ENCODE data around the gene CNTNAP3.
"Not testable (repeated sequence)": the region's sequence is repeated elsewhere in the genome, so short reads cannot be mapped to it uniquely, and the experiment has no call there.

CNTNAP3 gene

DNA sequence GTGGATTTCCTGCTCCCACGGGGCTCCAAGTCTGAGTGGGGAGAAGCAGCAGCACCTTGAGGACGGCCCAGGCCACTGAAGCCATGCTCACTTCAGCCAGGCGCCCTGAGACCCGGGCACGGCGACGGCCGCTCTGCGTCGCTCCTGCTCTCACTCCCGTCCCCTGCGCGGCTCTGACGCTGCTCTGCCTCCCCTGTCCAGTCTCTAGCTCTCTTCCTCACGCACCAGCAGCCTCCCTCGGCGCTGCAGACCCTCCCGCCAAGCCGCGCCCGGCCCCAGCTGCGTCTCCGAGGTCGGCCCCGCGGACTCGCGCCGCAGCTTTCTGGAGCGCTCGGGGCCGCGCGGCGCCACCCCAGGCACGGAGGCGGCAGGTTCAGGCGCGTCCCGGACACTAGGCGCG lies at the start of gene CNTNAP3:
CNTNAP3 (minus strand) TSS at position 188 of the 400 bp plus-strand sequence; CDS start at position 85, 103 bp downstream.
- not testable (repeated sequence) for H3K4me1 Mint-ChIP-seq (ENCODE audit: low read depth); H3K4me3 Mint-ChIP-seq; H3K36me3 Mint-ChIP-seq; H3K27ac Mint-ChIP-seq; H3K9me3 Mint-ChIP-seq (ENCODE audit: low read depth); H3K27me3 Mint-ChIP-seq

DNA sequence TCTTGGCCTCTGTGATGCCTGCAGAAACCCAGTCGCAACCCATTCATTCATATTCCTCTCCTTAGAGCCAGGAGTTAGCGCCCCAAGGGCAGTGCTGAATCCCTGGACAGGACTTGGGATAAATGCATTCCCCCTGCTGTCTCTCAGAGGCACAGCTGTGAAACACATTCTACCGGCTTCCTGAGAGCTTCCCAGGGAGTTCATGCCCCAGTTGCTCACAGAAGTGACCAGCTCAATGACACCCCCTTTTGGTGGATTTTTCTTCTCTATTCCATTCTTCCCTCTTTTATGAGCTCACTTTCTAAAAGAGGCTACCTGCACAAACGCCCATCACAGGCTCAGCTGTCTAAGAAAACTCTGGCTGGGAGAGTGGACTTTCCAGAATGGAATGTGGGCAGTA lies 8.0 kb downstream of the CNTNAP3 start:
- H3K27ac Mint-ChIP-seq; H3K4me3 Mint-ChIP-seq; H3K27me3 Mint-ChIP-seq; H3K36me3 Mint-ChIP-seq; H3K9me3 Mint-ChIP-seq (ENCODE audit: low read depth); H3K4me1 Mint-ChIP-seq (ENCODE audit: low read depth): not testable (repeated sequence)

DNA sequence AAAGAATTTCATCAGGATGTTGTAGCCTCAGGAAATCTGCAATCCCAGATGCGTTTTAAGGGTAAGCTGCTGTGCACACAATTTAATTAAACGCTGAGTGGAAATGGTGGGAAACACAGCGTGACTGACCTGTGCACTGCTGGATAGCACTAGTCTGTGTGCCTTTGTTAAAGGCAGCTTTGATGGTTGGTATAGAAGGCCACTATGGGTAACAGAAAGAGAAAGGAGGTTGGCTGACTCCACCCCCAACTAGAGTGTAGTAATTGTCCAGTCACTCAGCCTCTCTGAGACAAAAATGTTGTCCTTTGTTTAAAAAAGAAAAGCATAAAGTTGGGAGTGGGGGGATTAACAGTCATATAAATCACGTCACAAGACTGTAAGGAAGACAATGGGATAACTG lies 45.5 kb downstream of the CNTNAP3 start:
- not testable (repeated sequence) for H3K27me3 Mint-ChIP-seq; H3K27ac Mint-ChIP-seq; H3K4me1 Mint-ChIP-seq (ENCODE audit: low read depth); H3K36me3 Mint-ChIP-seq; H3K4me3 Mint-ChIP-seq; H3K9me3 Mint-ChIP-seq (ENCODE audit: low read depth)

DNA sequence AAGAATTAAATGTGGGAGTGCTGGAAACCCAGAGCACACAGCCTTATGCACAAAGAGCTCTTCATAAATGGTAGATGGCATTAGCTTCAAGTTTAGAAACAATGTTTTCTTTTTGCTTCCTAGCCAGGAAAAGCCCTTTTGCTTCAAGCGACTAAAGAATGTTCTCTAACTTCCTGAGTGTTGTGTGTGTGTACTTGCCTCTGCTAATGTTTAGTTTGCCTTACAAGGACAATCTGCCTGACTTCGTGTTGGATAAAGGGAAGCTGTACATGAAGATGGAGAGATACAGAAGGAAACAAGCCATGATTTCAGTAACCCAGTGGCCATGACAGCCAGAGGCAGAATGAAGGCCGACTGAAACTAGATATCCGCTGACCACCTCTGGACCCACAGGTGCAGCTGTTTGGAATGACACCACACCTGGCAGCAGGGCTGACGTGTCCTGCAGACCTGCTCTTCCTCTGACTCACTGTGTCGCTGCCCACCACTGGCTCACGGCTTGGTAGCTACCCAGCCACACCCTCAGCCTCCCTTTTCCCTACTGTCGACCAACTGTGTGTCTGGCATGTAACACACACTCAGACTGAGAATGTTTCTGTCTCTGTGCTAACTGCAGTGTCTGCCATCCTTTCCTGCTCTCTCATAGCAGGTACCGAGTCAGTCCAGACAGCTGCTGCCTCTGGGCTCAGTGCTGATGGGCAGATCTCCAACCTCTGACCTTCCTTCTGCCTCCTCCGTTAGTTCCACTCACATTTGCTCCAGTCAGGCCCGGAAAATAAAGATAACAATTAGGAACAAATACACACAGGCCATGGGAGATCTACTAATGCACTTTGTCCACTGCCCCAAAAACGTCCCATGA lies 55.6 kb downstream of the CNTNAP3 start:
- not testable (repeated sequence) for H3K4me3 Mint-ChIP-seq; H3K9me3 Mint-ChIP-seq (ENCODE audit: low read depth); H3K27ac Mint-ChIP-seq; H3K4me1 Mint-ChIP-seq (ENCODE audit: low read depth); H3K36me3 Mint-ChIP-seq; H3K27me3 Mint-ChIP-seq

DNA sequence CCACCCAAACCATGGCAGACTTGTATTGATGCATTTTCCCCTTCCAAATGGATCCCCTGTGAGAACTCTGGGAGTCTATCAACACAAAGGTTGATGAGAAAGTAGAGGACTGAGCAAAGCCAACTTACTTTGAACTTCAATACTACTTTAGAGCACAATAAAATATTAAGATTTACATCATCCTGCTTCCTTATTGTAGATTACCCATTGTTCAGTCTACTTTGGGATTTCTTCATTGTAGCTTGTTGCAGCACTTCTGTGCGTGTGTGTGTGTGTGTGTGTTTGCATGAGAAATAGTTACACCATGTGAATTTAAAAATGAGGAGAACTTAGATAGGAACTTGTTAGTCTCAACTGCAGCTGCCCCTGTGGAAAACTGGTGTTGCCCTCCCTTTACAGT lies 72.0 kb downstream of the CNTNAP3 start:
- H3K27me3 Mint-ChIP-seq; H3K36me3 Mint-ChIP-seq; H3K9me3 Mint-ChIP-seq (ENCODE audit: low read depth); H3K27ac Mint-ChIP-seq; H3K4me3 Mint-ChIP-seq; H3K4me1 Mint-ChIP-seq (ENCODE audit: low read depth): not testable (repeated sequence)

DNA sequence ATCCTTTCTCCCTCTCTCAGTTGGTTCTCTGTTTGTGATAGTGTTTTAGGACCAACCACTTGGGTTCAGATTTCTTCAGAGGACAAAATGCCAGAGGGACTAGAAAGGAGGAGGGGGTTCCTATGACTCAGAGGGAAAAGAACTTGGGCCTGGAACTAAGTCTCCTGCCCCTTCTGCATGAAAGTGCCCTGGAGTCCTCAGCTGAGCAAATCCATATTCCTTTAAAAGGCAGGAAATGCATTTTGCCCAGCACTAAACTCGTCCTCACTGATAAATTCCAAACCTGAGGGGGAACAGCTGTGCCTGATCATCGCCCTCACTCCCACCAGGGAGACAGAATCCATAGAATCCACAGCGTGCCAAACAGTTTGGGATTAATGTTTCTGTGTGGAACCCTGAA lies 78.2 kb downstream of the CNTNAP3 start:
- not testable (repeated sequence) for H3K4me3 Mint-ChIP-seq; H3K9me3 Mint-ChIP-seq (ENCODE audit: low read depth); H3K27ac Mint-ChIP-seq; H3K36me3 Mint-ChIP-seq; H3K27me3 Mint-ChIP-seq; H3K4me1 Mint-ChIP-seq (ENCODE audit: low read depth)

DNA sequence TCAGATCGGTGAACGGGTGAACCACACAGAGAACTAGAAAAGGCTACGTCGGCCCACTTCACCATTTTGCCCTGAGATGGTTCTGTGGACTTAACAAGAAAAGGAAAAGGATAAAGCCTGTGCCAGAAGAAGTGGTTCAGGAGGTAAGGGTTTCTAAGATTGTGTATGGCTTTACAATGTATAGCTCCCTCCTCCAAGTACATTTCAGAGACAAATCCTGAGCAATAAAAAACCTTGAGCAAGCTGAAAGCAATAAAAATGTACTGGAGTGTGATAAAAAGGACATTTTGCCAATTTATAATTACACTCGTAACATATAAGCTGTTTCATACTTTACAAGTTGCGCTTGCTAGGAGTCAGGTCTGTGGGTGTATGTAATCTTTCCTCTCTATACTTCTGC lies 81.3 kb downstream of the CNTNAP3 start:
- not testable (repeated sequence) for H3K27me3 Mint-ChIP-seq; H3K9me3 Mint-ChIP-seq (ENCODE audit: low read depth); H3K36me3 Mint-ChIP-seq; H3K27ac Mint-ChIP-seq; H3K4me1 Mint-ChIP-seq (ENCODE audit: low read depth); H3K4me3 Mint-ChIP-seq

DNA sequence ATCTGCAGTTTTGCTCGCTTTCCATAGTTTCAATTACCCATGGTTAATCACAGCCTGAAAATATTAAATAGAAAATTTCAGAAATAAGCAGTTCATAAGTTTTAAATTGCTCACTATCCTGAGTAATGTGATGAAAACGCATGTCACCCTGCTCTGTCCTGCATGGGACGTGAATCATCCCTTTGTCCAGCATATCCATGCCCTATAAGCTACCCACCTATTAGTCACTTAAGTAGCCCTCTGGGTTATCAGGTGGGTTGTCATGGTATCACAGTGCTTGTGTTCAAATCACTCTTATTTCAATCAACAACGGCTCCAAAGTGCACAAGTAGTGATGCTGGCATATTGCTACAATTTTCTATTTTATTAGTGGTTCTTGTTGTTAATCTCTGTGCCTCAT lies 82.1 kb downstream of the CNTNAP3 start:
- not testable (repeated sequence) for H3K27me3 Mint-ChIP-seq; H3K9me3 Mint-ChIP-seq (ENCODE audit: low read depth); H3K4me1 Mint-ChIP-seq (ENCODE audit: low read depth); H3K27ac Mint-ChIP-seq; H3K4me3 Mint-ChIP-seq; H3K36me3 Mint-ChIP-seq

DNA sequence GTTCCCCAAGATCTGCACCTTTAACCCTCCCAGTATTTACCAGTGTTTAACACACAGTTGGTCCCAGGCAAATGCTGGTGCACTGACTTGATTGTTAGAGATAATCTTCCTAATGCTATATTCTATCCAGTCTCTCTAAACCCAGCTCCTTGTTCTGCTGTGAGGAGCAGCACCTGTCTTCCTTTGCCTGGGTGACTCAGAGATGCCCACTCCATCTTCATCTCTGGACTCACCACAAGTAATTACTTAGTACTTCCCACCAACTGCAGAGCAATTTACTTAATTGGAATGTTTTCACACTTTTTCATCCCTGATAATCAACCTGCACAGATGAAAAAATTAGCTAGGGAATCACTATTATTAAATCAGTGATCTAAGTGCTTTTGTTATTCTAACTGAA lies 87.6 kb downstream of the CNTNAP3 start:
- H3K27me3 Mint-ChIP-seq; H3K4me3 Mint-ChIP-seq; H3K9me3 Mint-ChIP-seq (ENCODE audit: low read depth); H3K4me1 Mint-ChIP-seq (ENCODE audit: low read depth); H3K27ac Mint-ChIP-seq; H3K36me3 Mint-ChIP-seq: not testable (repeated sequence)

DNA sequence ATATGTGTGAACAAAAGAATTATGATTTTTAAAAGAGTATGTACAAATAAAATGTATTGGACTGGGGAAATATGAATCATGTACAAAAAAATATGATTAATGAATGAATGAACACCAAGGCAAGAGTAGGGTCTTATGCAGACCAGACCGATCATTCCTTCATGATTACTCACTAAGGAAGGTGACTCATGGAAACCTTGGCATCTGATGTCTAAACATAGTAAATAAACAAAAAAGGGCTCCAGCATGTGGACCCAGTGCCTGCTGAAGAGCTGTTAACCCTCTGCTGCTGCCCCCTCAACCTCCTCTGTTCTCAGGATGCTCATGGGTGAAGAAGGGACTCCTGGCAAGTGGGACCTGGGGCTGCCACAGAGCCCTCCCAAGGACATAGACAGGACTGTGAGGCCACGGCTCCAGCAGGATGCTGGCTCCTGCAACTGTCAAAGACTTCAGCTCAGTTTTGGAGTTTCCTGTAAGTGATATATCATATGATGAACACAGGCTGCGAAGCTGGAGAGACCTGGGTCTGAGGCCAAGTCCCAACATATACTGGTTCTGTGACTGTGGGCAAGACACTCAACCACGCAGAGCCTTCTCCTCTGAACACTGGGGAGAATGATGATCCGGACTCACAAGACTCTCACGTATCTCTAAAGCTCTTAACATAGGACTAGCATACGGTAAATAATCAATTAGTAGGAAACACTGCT lies 89.8 kb downstream of the CNTNAP3 start:
- not testable (repeated sequence) for H3K4me3 Mint-ChIP-seq; H3K36me3 Mint-ChIP-seq; H3K4me1 Mint-ChIP-seq (ENCODE audit: low read depth); H3K27ac Mint-ChIP-seq; H3K27me3 Mint-ChIP-seq; H3K9me3 Mint-ChIP-seq (ENCODE audit: low read depth)

DNA sequence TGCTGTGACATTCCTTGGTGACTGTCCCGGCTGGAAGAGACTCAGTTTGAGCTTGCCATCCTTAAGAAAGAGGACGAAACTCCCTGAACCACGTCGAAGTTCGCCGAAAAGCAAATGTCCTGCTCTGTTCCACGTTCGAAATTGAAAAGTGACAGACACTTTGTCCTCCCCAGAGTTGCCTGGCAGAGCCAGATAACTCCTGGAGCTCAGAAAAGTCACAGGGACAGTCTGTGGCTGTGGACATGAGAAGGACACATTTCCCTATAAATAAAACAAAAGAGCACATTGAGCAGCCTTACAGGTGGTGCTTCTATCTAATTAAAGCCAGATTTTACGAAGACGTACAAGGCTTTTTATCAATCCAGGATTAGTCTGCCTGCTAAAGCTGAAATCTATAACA lies 116.6 kb downstream of the CNTNAP3 start:
- not testable (repeated sequence) for H3K27ac Mint-ChIP-seq; H3K9me3 Mint-ChIP-seq (ENCODE audit: low read depth); H3K27me3 Mint-ChIP-seq; H3K4me1 Mint-ChIP-seq (ENCODE audit: low read depth); H3K36me3 Mint-ChIP-seq; H3K4me3 Mint-ChIP-seq

DNA sequence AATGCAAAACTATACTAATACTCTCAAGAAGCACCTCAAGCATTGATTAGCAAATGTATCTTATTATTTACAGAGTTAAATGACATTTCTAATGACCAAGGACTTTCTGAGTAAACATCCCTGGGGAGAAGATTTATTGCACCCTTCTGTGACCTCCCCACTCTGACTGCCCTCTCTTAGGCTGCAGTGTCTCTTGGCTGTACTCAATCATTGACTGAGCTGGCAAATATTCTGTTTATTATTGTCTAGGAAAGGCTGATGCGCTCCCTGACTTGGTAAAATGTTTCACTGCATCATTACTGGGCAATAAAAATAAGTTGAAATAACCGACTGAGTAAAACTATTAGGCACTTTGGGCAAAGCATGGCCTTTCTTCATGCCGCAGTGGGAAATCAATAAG lies 130.3 kb downstream of the CNTNAP3 start:
- H3K27me3 Mint-ChIP-seq: not testable (repeated sequence)

DNA sequence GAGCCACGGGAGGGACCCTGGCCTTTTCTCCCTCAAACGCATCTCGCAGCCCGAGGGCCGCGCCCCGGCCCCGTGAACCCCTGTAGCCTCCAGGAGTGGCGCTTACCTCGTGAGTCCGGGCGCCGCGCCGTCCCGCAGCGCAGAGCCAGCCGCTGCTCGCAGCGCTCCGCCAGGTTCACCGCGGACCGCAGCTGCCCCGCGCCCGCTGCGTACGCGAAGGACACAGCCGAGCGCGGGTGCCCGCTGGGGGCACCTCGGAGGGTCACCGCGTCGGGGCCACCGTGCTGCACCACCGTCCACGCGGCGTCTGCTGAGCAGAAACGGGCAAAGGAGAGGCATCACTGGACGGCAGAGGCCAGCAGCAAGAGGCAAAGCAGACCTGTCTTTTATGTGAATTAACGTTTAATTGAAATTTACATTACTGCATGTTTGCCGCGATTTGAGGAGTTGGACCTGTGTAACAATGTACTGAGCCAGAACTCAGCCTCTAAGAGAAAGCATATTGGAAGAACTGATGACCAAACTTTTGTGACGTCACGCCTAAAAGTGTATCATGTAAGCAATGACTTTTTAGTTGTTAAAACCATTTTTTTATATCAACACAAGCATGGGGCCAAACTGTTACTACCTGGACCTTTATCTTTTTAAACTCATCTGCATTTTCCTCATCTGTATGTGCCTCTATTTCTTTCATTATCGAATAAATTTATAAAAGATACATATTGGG lies 155.0 kb downstream of the CNTNAP3 start:
- H3K27ac Mint-ChIP-seq; H3K27me3 Mint-ChIP-seq; H3K36me3 Mint-ChIP-seq; H3K4me3 Mint-ChIP-seq; H3K9me3 Mint-ChIP-seq (ENCODE audit: low read depth); H3K4me1 Mint-ChIP-seq (ENCODE audit: low read depth): not testable (repeated sequence)

More for the DNA sequence above, 130.3 kb downstream of the CNTNAP3 start:
- not testable (repeated sequence) for H3K36me3 Mint-ChIP-seq; H3K9me3 Mint-ChIP-seq (ENCODE audit: low read depth); H3K27ac Mint-ChIP-seq; H3K4me3 Mint-ChIP-seq; H3K4me1 Mint-ChIP-seq (ENCODE audit: low read depth)

DNA sequence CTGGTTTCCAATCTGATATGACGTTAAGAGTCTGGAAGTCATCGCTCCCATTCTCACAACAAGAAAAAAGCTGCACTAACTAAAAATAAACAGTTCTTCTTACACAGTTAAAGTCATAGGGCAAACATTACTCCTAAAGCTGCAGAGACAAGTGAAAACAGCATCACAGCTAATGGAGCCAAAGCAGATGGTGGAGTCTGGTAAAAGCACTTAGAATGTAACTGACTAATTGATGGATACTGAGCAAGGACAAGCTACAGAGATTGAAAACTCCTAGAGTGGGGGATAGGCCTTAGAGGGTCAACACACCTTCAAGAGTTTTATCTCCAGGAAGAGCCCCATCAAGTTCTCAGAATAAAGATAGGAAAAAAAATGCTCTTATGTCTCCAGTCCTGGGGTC lies 166.6 kb downstream of the CNTNAP3 start:
- not testable (repeated sequence) for H3K9me3 Mint-ChIP-seq (ENCODE audit: low read depth); H3K4me1 Mint-ChIP-seq (ENCODE audit: low read depth); H3K27me3 Mint-ChIP-seq; H3K36me3 Mint-ChIP-seq; H3K27ac Mint-ChIP-seq; H3K4me3 Mint-ChIP-seq

DNA sequence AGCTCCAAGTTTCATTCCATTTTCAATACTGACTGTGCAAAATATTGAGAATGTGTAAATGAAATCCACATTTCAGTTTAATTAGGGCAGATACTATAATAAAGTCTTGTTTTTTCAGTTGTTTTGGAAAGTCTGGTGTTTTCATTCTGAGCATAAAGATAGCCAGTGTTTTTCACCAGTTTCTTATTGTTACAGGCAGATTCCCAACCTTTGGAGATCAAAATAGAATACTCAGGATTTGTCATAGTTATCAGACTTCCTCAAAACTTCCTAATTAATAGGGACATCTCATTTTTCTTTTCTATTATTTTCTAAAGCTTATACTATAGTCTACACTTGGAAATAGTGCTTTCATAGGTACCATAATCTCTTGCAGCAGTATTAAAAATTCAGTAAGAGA lies 176.2 kb downstream of the CNTNAP3 start:
- H3K27me3 Mint-ChIP-seq; H3K4me3 Mint-ChIP-seq; H3K9me3 Mint-ChIP-seq (ENCODE audit: low read depth); H3K36me3 Mint-ChIP-seq; H3K4me1 Mint-ChIP-seq (ENCODE audit: low read depth); H3K27ac Mint-ChIP-seq: not testable (repeated sequence)

DNA sequence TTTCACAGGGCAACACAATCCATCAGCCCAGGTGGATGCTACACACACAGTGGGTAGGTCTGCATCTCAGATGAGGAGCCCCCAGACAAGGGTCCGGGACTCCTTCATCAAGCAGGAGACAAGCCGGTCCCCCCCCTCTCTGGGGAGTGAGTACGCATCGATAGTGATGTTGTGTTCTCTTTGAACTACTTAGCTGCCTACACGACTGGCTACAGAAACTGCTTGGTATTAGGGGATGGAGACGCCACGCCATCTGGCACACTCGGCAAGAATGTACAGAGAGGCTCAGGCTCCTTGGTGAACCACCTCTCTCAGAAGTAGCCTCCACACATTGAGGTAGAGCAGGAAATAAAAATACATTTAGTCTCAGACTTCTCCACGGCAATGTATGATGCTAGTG lies 179.8 kb downstream of the CNTNAP3 start:
- no peaks in the 10 kb centered on the region for H3K9me3 Mint-ChIP-seq (ENCODE audit: low read depth)
- peaks cover 3% of the 10 kb centered on the region for H3K27me3 Mint-ChIP-seq
- H3K27ac Mint-ChIP-seq: no peak overlapping the region
- no peaks in the 10 kb centered on the region for H3K4me1 Mint-ChIP-seq (ENCODE audit: low read depth)
- no peaks in the 10 kb centered on the region for H3K36me3 Mint-ChIP-seq
- no peak overlapping the region for H3K4me3 Mint-ChIP-seq

Data from activated naive CD8-positive, alpha-beta T cell (primary cell).